HEK293 (cell line): ENCODE results near the gene C5orf63.

Experiments
- CTCF ChIA-PET: fragments of 350-600 bp; formaldehyde crosslinking; extraction: SDS; loops from one replicate; lab custom pipeline; 2021; ENCODE audit warnings: antibody characterized with exemption; lab: Yijun Ruan, JAX
- POLR2A ChIA-PET: fragments of 300-600 bp; formaldehyde crosslinking; extraction: SDS; loops from one replicate; lab custom pipeline; 2020; ENCODE audit warnings: antibody characterized with exemption, inconsistent platforms; lab: Yijun Ruan, JAX
- H3K27ac ChIP-seq: fragments of 200-500 bp; sonication (Bioruptor generic); 2 replicates; pipeline ENCODE4 v1.5.1; 2014; ENCODE audit warnings: low read depth, low read length, control low read depth, inconsistent platforms; ENCODE audit errors: extremely low read depth
- H3K36me3 ChIP-seq, 2 experiments: fragments of 200-500 bp in 1 of 2; sonication (Bioruptor generic) in 1 of 2; 1 replicate in 1 of 2; 2 replicates in 1 of 2; pipeline ENCODE4 v1.5.1; 2014 to 2017; ENCODE audit warnings: inconsistent platforms in 2 of 2, low read length in 2 of 2; ENCODE audit not compliant: control insufficient read depth in 2 of 2, insufficient read depth in 1 of 2
- H3K4me1 ChIP-seq: fragments of 200-500 bp; sonication (Bioruptor generic); 2 replicates; pipeline ENCODE4 v1.5.1; 2014; ENCODE audit warnings: mild to moderate bottlenecking, low read length, inconsistent platforms; ENCODE audit not compliant: control insufficient read depth, insufficient read depth
- H3K4me3 ChIP-seq: 2 replicates; pipeline ENCODE4 v1.5.1; 2011; ENCODE audit warnings: low read depth, mild to moderate bottlenecking, control low read depth, low read length, moderate library complexity
- H3K9me3 ChIP-seq: fragments of 200-500 bp; sonication (Bioruptor generic); 2 replicates; pipeline ENCODE4 v1.5.1; 2014; ENCODE audit warnings: low read depth, low read length, inconsistent platforms; ENCODE audit not compliant: control insufficient read depth, insufficient read depth
- EGR2 ChIP-seq: fragments of 450-650 bp; formaldehyde crosslinking; IDR thresholded peaks from 2 replicates; pipeline ENCODE4 v1.5.1; 2016; ENCODE audit warnings: low read depth, missing biosample characterization, missing genetic modification characterization
- SETDB1 ChIP-seq: IDR thresholded peaks from one replicate; pipeline ENCODE4 v1.6.1; 2017; ENCODE audit warnings: mild to moderate bottlenecking, low read length, moderate library complexity, mixed read lengths; ENCODE audit not compliant: insufficient read length
- ZBTB17 ChIP-seq: fragments of 450-650 bp; formaldehyde crosslinking; IDR thresholded peaks from 2 replicates; pipeline ENCODE4 v1.5.1; 2016; ENCODE audit warnings: missing biosample characterization, missing genetic modification characterization
- ZBTB49 ChIP-seq: fragments of 450-650 bp; formaldehyde crosslinking; IDR thresholded peaks from 2 replicates; pipeline ENCODE4 v1.5.1; 2016; ENCODE audit warnings: missing biosample characterization, missing genetic modification characterization, low read depth
- ZEB2 ChIP-seq: fragments of 450-650 bp; formaldehyde crosslinking; IDR thresholded peaks from 2 replicates; pipeline ENCODE4 v1.5.1; 2016; ENCODE audit warnings: missing biosample characterization, missing genetic modification characterization
- ZFP3 ChIP-seq: fragments of 450-650 bp; formaldehyde crosslinking; IDR thresholded peaks from 2 replicates; pipeline ENCODE4 v1.5.1; 2016; ENCODE audit warnings: low read depth, missing biosample characterization, missing genetic modification characterization
- ZNF394 ChIP-seq: fragments of 450-650 bp; formaldehyde crosslinking; IDR thresholded peaks from 2 replicates; pipeline ENCODE4 v1.5.1; 2016; ENCODE audit warnings: missing biosample characterization, missing genetic modification characterization, mild to moderate bottlenecking, moderate library complexity, borderline replicate concordance
- ZNF433 ChIP-seq: fragments of 450-650 bp; formaldehyde crosslinking; IDR thresholded peaks from 2 replicates; pipeline ENCODE4 v1.5.1; 2016; ENCODE audit warnings: missing biosample characterization, missing genetic modification characterization, low read depth
- ZNF544 ChIP-seq: fragments of 450-650 bp; formaldehyde crosslinking; IDR thresholded peaks from 2 replicates; pipeline ENCODE4 v1.5.0; 2017; ENCODE audit warnings: missing biosample characterization, missing genetic modification characterization
- ZNF776 ChIP-seq: fragments of 450-650 bp; formaldehyde crosslinking; IDR thresholded peaks from 2 replicates; pipeline ENCODE4 v1.5.0; 2017; ENCODE audit warnings: missing biosample characterization, missing genetic modification characterization, borderline replicate concordance
- ZSCAN16 ChIP-seq: fragments of 450-650 bp; formaldehyde crosslinking; IDR thresholded peaks from 2 replicates; pipeline ENCODE4 v1.5.1; 2016; ENCODE audit warnings: missing biosample characterization, missing genetic modification characterization
- ZSCAN5A ChIP-seq: fragments of 450-650 bp; formaldehyde crosslinking; IDR thresholded peaks from 2 replicates; pipeline ENCODE4 v1.5.1; 2016; ENCODE audit warnings: missing biosample characterization, missing genetic modification characterization
- TF ChIP-seq, protein P1 (sequence below): fragments of 450-650 bp; formaldehyde crosslinking; IDR thresholded peaks from 2 replicates; pipeline ENCODE4 v1.5.1; 2016; ENCODE audit warnings: missing biosample characterization, missing genetic modification characterization, borderline replicate concordance
- TF ChIP-seq, protein P2 (sequence below): fragments of 450-650 bp; formaldehyde crosslinking; IDR thresholded peaks from 2 replicates; pipeline ENCODE4 v1.5.1; 2017; ENCODE audit warnings: missing biosample characterization, missing genetic modification characterization

The C5orf63 gene

DNA sequence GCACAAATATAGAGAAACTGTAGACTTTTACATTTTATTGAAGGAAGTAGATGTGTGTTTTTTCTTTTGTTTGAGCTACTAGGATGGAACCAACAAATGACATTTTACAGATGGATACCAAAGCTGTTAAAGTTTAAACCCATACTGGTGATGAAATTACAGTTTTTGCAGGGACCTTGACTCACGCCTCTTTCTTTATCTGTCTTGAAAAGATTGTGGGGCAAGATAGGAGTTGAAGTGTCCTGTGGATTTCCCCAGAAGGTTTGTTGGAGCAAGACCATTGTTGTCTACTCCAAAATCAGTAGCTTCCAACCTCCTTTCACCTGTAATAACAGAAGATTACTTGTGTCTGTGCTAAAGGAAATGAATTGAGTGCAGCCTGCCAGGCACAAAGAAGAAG, 4.1 kb upstream of the C5orf63 start (continued):
- TF ChIP-seq, protein P1, sequence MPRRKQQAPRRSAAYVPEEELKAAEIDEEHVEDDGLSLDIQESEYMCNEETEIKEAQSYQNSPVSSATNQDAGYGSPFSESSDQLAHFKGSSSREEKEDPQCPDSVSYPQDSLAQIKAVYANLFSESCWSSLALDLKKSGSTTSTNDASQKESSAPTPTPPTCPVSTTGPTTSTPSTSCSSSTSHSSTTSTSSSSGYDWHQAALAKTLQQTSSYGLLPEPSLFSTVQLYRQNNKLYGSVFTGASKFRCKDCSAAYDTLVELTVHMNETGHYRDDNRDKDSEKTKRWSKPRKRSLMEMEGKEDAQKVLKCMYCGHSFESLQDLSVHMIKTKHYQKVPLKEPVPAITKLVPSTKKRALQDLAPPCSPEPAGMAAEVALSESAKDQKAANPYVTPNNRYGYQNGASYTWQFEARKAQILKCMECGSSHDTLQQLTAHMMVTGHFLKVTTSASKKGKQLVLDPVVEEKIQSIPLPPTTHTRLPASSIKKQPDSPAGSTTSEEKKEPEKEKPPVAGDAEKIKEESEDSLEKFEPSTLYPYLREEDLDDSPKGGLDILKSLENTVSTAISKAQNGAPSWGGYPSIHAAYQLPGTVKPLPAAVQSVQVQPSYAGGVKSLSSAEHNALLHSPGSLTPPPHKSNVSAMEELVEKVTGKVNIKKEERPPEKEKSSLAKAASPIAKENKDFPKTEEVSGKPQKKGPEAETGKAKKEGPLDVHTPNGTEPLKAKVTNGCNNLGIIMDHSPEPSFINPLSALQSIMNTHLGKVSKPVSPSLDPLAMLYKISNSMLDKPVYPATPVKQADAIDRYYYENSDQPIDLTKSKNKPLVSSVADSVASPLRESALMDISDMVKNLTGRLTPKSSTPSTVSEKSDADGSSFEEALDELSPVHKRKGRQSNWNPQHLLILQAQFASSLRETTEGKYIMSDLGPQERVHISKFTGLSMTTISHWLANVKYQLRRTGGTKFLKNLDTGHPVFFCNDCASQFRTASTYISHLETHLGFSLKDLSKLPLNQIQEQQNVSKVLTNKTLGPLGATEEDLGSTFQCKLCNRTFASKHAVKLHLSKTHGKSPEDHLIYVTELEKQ (tag by site-specific recombination) = no peak
- TF ChIP-seq ZNF776 (tag by site-specific recombination) = no peak

GRCh38 chr5:127076315-127077129, 3.2 kb upstream of the C5orf63 start:
- CTCF ChIA-PET = no interaction called here
- no peak overlapping the region for H3K4me3 ChIP-seq
- POLR2A ChIA-PET = interaction anchor here (0.5 kb wide), 1 partner anchor 299 kb away, joined by 3 read pairs; no protein-coding TSS in a partner anchor

DNA sequence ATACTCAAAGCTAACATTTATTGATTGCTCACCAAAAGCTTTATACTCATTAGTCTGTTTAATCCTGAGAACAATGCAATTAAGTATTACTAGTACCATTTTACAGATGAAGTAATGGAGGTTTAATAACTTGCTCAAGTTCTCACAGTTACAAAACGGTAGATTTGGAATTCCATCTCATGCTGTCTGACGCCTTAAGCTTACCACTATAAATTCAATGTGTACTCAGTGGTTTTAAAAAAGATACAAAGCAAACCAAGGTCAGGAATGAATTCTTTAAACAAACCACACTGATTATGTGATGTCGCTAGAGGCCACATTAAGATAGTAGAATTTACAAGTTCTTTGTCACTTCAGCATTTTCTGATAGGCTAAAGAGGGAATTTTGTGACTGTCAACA, 1.2 kb upstream of the C5orf63 start:
- Histone ChIP-seq H3K27ac (no peak overlapping the region), H3K9me3 (no peaks in the 10 kb centered on the region), H3K4me1 (peaks cover 13% of the 10 kb centered on the region), H3K4me3 (no peak overlapping the region), H3K36me3 (peaks cover 0 to 13% of the 10 kb centered on the region in 2 experiments; a peak in 1 of 3 replicates)
- TF ChIP-seq ZFP3 (tag by site-specific recombination) (no peak), ZNF394 (tag by site-specific recombination) (no peak), ZBTB49 (tag by site-specific recombination) (no peak)
- CTCF ChIA-PET = interaction anchor here (0.6 to 0.8 kb wide), 2 partner anchors 13 to 434 kb away, joined by 3 read pairs; no protein-coding TSS in a partner anchor
- POLR2A ChIA-PET = no interaction called here

More at GRCh38 chr5:127076315-127077129, 3.2 kb upstream of the C5orf63 start:
- Histone ChIP-seq H3K4me1 (peaks cover 13% of the 10 kb centered on the region), H3K27ac (no peak overlapping the region; the same call in 1 of the 2 replicates), H3K36me3 (no peaks in the 10 kb centered on the region), H3K9me3 (no peaks in the 10 kb centered on the region)
- TF ChIP-seq ZEB2 (tag by site-specific recombination) = no peak
- TF ChIP-seq SETDB1 = no peak
- no peak for TF ChIP-seq ZSCAN16 (tag by site-specific recombination)
- no peak for TF ChIP-seq ZNF544 (tag by site-specific recombination)
- no peak for TF ChIP-seq ZSCAN5A (tag by site-specific recombination)
- TF ChIP-seq, protein P2, sequence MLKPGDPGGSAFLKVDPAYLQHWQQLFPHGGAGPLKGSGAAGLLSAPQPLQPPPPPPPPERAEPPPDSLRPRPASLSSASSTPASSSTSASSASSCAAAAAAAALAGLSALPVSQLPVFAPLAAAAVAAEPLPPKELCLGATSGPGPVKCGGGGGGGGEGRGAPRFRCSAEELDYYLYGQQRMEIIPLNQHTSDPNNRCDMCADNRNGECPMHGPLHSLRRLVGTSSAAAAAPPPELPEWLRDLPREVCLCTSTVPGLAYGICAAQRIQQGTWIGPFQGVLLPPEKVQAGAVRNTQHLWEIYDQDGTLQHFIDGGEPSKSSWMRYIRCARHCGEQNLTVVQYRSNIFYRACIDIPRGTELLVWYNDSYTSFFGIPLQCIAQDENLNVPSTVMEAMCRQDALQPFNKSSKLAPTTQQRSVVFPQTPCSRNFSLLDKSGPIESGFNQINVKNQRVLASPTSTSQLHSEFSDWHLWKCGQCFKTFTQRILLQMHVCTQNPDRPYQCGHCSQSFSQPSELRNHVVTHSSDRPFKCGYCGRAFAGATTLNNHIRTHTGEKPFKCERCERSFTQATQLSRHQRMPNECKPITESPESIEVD (tag by site-specific recombination) = no peak
- no peak for TF ChIP-seq EGR2
- TF ChIP-seq ZNF433 (tag by site-specific recombination) = no peak
- TF ChIP-seq ZBTB17 (tag by site-specific recombination) = no peak
